DND-41 (cell line): ENCODE data around the gene RNF41.

Source experiments
- ATAC-seq: fragments of 200-7000 bp; cut with Tn5 transposase; 3 replicates; pipeline ENCODE4 v1.9.1; 2021; ENCODE audit warnings: low read depth; ENCODE audit not compliant: insufficient read depth
- DNase-seq: peaks from one replicate; pipeline ENCODE4 v3.0.0-alpha.2; 2020
- H2AFZ ChIP-seq: 2 replicates; pipeline ENCODE4 v1.6.0; 2012; ENCODE audit warnings: low read depth, low read length
- H3K27ac ChIP-seq: 2 replicates; pipeline ENCODE4 v1.5.1; 2012; ENCODE audit warnings: low read length, inconsistent platforms
- H3K27me3 ChIP-seq: fragments of 200-600 bp; sonication (generic); 2 replicates; pipeline ENCODE4 v1.6.0; 2012; ENCODE audit warnings: low read length, mild to moderate bottlenecking, inconsistent platforms; ENCODE audit not compliant: insufficient read depth, poor library complexity
- H3K36me3 ChIP-seq: 2 replicates; pipeline ENCODE4 v1.5.1; 2012; ENCODE audit warnings: low read length, inconsistent platforms; ENCODE audit not compliant: insufficient read depth
- H3K4me1 ChIP-seq: 2 replicates; pipeline ENCODE4 v1.5.1; 2012; ENCODE audit warnings: mild to moderate bottlenecking, low read length; ENCODE audit not compliant: insufficient read depth
- H3K4me2 ChIP-seq: 2 replicates; pipeline ENCODE4 v1.6.0; 2012; ENCODE audit warnings: mild to moderate bottlenecking, moderate library complexity, low read length, inconsistent platforms; ENCODE audit not compliant: insufficient read depth
- H3K4me3 ChIP-seq, 2 experiments: fragments of 200-600 bp in 1 of 2; shearing (Covaris generic) in 1 of 2; 2 replicates each; pipeline ENCODE4 v1.5.1; 2012 to 2016; ENCODE audit warnings: inconsistent platforms in 2 of 2, low read length in 2 of 2, mild to moderate bottlenecking in 2 of 2, low read depth in 1 of 2, moderate library complexity in 1 of 2
- H3K79me2 ChIP-seq: 2 replicates; pipeline ENCODE4 v1.6.0; 2012; ENCODE audit warnings: low read length, inconsistent platforms; ENCODE audit not compliant: insufficient read depth
- H3K9ac ChIP-seq: 2 replicates; pipeline ENCODE4 v1.6.0; 2012; ENCODE audit warnings: low read depth, mild to moderate bottlenecking, inconsistent platforms, low read length, moderate library complexity
- H3K9me3 ChIP-seq: 2 replicates; pipeline ENCODE4 v1.5.1; 2012; ENCODE audit warnings: low read length, moderate library complexity, mild to moderate bottlenecking, inconsistent platforms; ENCODE audit not compliant: insufficient read depth, severe bottlenecking
- H4K20me1 ChIP-seq: 2 replicates; pipeline ENCODE4 v1.6.0; 2012; ENCODE audit warnings: low read length; ENCODE audit not compliant: insufficient read depth
- EZH2 ChIP-seq: IDR thresholded peaks from 3 replicates; pipeline ENCODE4 v1.6.1; 2012; ENCODE audit warnings: borderline replicate concordance, low read depth, mild to moderate bottlenecking, moderate library complexity, low read length, inconsistent platforms; ENCODE audit not compliant: severe bottlenecking
- TF ChIP-seq, protein P1 (sequence below): IDR thresholded peaks from 2 replicates; pipeline ENCODE4 v1.5.1; 2012; ENCODE audit warnings: borderline replicate concordance, low read length, moderate library complexity, mild to moderate bottlenecking; ENCODE audit not compliant: poor library complexity, severe bottlenecking; ENCODE audit errors: extremely low read depth

RNF41 gene

DNA sequence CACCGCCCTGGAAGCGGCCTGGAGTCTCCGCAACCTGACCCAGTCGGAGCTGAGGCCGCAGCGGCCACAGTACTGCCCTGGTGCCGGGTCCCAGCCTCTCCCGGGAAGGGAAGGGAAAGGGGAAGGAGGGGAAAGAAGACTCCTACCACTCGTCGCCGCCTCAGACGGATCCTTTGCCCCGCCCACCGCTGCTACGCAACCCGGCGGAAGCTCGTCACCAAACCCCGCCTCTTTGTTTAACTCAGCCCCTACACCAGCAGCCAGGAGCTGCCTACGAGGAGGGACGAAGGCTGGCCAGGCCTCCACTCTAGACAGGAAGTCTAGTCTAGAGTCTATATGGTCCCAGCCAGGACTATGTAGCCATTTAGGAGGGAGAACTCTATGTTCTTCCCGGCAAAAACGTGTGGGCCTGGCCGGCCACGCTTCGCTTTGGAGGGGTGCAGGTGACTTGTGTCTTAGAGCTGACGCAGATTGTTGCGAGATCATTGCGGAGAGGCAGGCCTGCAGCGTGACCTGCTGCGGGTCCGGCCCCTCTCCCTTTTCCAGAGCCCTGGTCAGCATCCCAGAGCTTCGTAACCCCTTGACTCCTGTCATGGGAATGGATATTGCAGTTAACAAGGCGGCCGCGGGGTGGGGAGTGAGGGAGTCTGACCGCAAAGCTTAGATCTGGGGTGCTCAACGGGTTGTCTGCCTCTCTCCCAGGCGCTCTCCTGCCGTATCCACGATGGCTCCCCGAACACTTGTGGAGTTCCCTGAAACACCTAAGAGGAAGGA lies at the start of gene RNF41:
Gene RNF41 (minus strand): TSS at position 166 of the 774 bp plus-strand sequence. CDS start 7,875 bp downstream, outside the sequence.
- Histone ChIP-seq H3K4me3 (peak within 1 kb of the TSS; percentile 72 to 78), H2AFZ (peak within 1 kb of the TSS; percentile 87), H4K20me1 (peaks cover 6% of the 10 kb centered on the region; the same call in 1 of the 2 replicates), H3K79me2 (peaks cover 58% of the 10 kb centered on the region), H3K27me3 (no peaks in the 10 kb centered on the region), H3K9ac (peak within 1 kb of the TSS; percentile 67), H3K36me3 (peaks cover 15% of the 10 kb centered on the region), H3K27ac (peak within 1 kb of the TSS; percentile 85), H3K9me3 (no peaks in the 10 kb centered on the region), H3K4me2 (peak within 1 kb of the TSS; percentile 97), H3K4me1 (peaks cover 54% of the 10 kb centered on the region)
- DNase-seq: peak; percentile 93
- ATAC-seq: peak; percentile 77
- no peak for TF ChIP-seq EZH2
- TF ChIP-seq, protein P1, sequence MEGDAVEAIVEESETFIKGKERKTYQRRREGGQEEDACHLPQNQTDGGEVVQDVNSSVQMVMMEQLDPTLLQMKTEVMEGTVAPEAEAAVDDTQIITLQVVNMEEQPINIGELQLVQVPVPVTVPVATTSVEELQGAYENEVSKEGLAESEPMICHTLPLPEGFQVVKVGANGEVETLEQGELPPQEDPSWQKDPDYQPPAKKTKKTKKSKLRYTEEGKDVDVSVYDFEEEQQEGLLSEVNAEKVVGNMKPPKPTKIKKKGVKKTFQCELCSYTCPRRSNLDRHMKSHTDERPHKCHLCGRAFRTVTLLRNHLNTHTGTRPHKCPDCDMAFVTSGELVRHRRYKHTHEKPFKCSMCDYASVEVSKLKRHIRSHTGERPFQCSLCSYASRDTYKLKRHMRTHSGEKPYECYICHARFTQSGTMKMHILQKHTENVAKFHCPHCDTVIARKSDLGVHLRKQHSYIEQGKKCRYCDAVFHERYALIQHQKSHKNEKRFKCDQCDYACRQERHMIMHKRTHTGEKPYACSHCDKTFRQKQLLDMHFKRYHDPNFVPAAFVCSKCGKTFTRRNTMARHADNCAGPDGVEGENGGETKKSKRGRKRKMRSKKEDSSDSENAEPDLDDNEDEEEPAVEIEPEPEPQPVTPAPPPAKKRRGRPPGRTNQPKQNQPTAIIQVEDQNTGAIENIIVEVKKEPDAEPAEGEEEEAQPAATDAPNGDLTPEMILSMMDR: peak; percentile 40

DNA sequence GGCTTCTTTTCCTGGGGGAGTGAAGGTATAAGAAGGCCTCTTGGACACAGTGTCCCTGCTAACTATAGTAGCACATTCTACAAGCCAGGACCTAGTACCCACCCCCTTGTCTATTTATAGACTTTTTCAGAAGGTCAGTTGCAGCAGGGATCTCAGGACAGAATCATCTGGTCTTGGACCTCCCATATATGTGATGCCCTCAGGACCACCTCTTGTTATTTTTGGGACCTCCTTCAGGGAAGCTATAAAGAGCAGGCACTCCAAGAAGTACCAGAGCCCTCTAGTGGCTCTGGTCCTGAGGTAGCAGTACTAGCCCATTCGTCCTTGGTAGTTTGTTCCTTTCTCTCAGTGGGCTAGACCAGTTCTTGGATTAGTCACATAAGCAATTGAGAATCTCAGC lies 49.3 kb upstream of the RNF41 start:
- no peaks in the 10 kb centered on the region for H3K79me2 ChIP-seq
- H2AFZ ChIP-seq: no peak overlapping the region
- no peak overlapping the region for H3K4me2 ChIP-seq
- no peak overlapping the region for H3K4me3 ChIP-seq
- H4K20me1 ChIP-seq: no peaks in the 10 kb centered on the region
- ATAC-seq: no peak
- H3K27me3 ChIP-seq: no peaks in the 10 kb centered on the region
- H3K27ac ChIP-seq: no peak overlapping the region
- H3K4me1 ChIP-seq: peaks cover 18% of the 10 kb centered on the region
- no peak overlapping the region for H3K9ac ChIP-seq
- no peak for DNase-seq
- no peaks in the 10 kb centered on the region for H3K9me3 ChIP-seq
- peaks cover 65% of the 10 kb centered on the region for H3K36me3 ChIP-seq
- TF ChIP-seq, protein P1: peak; percentile 50
- no peak for TF ChIP-seq EZH2

DNA sequence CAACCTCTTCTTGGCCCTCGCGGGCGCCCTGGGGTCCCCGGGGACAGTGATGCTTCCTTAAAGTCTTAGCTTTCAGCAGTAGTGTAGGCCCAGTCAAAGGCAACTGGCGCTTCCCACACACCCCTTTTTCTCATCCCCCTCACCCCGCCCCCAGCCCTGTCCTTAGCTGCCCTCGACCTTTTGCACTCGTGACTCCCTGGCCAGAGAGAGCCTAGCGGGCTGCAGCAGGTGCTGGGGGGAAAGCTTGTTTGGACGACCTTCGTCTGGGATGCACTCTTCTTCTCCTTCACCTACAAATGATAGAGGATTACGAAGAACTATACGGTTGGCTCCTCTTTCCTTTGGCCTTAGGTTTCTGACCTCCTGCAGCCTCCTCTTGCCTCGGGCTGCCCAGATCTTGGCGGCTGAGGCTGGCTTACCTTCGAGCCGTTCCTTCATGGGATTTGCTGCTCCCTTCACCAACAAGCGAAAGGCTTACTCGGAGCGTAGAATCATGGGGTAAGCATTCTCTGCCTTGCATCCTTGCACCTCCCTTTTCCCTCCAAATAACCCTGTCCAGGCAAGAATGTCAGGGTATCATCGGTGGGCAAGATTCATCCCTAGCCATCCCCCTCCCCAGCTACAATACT lies 45.8 kb upstream of the RNF41 start:
- ATAC-seq: no peak
- TF ChIP-seq, protein P1: no peak
- no peak for TF ChIP-seq EZH2
- H3K4me2 ChIP-seq: peak overlapping the region; percentile 99
- H3K4me1 ChIP-seq: peaks cover 25% of the 10 kb centered on the region
- DNase-seq: no peak
- H3K79me2 ChIP-seq: no peaks in the 10 kb centered on the region
- H3K9ac ChIP-seq: peak overlapping the region; percentile 66
- H3K36me3 ChIP-seq: peaks cover 32% of the 10 kb centered on the region
- no peaks in the 10 kb centered on the region for H3K27me3 ChIP-seq
- no peaks in the 10 kb centered on the region for H3K9me3 ChIP-seq
- peak overlapping the region; percentile 75 for H3K27ac ChIP-seq
- no peaks in the 10 kb centered on the region for H4K20me1 ChIP-seq
- H2AFZ ChIP-seq: peak overlapping the region; percentile 95
- H3K4me3 ChIP-seq: peak overlapping the region; percentile 31 to 71; a peak in 3 of 4 replicates
